Measurements from ENCODE around the gene VEPH1. TPM values are rescaled to one million over a fixed set of nuclear protein-coding genes. Genes with fewer than 3 reads are reported as not detected.

Gene VEPH1
- total and polyA plus RNA-seq, 12 donors, result 0.07 to 0.85 (median 0.56) TPM; not detected in 5

- H3K27ac ChIP-seq, result no peak overlapping the region
- no peak for DNase-seq
- TF ChIP-seq, protein P1, sequence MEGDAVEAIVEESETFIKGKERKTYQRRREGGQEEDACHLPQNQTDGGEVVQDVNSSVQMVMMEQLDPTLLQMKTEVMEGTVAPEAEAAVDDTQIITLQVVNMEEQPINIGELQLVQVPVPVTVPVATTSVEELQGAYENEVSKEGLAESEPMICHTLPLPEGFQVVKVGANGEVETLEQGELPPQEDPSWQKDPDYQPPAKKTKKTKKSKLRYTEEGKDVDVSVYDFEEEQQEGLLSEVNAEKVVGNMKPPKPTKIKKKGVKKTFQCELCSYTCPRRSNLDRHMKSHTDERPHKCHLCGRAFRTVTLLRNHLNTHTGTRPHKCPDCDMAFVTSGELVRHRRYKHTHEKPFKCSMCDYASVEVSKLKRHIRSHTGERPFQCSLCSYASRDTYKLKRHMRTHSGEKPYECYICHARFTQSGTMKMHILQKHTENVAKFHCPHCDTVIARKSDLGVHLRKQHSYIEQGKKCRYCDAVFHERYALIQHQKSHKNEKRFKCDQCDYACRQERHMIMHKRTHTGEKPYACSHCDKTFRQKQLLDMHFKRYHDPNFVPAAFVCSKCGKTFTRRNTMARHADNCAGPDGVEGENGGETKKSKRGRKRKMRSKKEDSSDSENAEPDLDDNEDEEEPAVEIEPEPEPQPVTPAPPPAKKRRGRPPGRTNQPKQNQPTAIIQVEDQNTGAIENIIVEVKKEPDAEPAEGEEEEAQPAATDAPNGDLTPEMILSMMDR (IDR thresholded peaks at IDR 0.05), result no peak
- no peaks in the 10 kb centered on the region for H3K36me3 ChIP-seq
- intact Hi-C loops (cut with DNase I), result no loop called here
- H3K4me3 ChIP-seq, result no peak overlapping the region
- H3K9me3 ChIP-seq, result peaks cover 0 to 14% (median 0%) of the 10 kb centered on the region in 11 donors
- no peaks in the 10 kb centered on the region for H3K27me3 ChIP-seq
- no peak for ATAC-seq
- H3K4me1 ChIP-seq, result no peaks in the 10 kb centered on the region
These were observed 13.7 kb upstream of the VEPH1 start for GRCh38 chr3:157516928-157517327.

- no peaks in the 10 kb centered on the region for H3K27me3 ChIP-seq
- no peak for DNase-seq
- H3K36me3 ChIP-seq, result no peaks in the 10 kb centered on the region
- peaks cover 0 to 14% (median 0%) of the 10 kb centered on the region in 11 donors for H3K9me3 ChIP-seq
- intact Hi-C loops (cut with DNase I), result no loop called here
- H3K4me1 ChIP-seq, result no peaks in the 10 kb centered on the region
- TF ChIP-seq, protein P1 (IDR thresholded peaks at IDR 0.05), result no peak
- H3K4me3 ChIP-seq, result no peak overlapping the region
- no peak overlapping the region for H3K27ac ChIP-seq
- ATAC-seq, result no peak
- WGBS, 2 donors, result 74 to 79% methylated on average over 5 of the region's 5 CpGs
These were observed 12.2 kb upstream of the VEPH1 start for GRCh38 chr3:157515398-157515797.

- H3K9me3 ChIP-seq, result peaks cover 0 to 14% (median 0%) of the 10 kb centered on the region in 11 donors
- ATAC-seq (no peak), DNase-seq (no peak)
- no peaks in the 10 kb centered on the region for H3K36me3 ChIP-seq
- TF ChIP-seq, protein P1 (IDR thresholded peaks at IDR 0.05), result no peak
- intact Hi-C loops (cut with DNase I), result no loop called here
- WGBS, 2 donors, result 72 to 75% methylated on average over 4 of the region's 4 CpGs
- no peaks in the 10 kb centered on the region for H3K4me1 ChIP-seq
- no peak overlapping the region for H3K4me3 ChIP-seq
- no peak overlapping the region for H3K27ac ChIP-seq
- H3K27me3 ChIP-seq, result no peaks in the 10 kb centered on the region
These were observed 11.2 kb upstream of the VEPH1 start for GRCh38 chr3:157514371-157514895.

DNA sequence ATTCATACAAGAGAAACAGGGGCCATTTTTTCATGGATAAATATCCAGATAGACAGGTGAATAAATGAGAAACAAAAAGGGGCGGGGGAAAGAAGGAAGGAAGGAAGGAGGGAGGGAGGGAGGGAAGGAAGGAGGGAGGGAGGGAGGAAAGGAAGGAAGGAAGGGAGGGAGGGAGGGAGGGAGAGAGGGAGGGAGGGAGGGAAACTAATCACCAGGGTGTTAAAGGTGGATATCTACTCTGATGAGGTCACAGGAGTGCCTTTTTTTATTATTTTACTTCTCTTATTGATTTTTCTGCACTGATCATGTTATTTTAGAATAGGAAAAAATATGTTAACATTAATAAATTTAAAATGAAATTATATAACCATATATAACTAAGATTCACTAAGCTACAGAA is 10.4 kb upstream of the VEPH1 start:
- ATAC-seq (no peak), DNase-seq (no peak)
- H3K4me3 ChIP-seq, result no peak overlapping the region
- 82 to 88% methylated on average over 1 of the region's 1 CpG for WGBS, 2 donors
- TF ChIP-seq, protein P1 (IDR thresholded peaks at IDR 0.05), result no peak
- no peaks in the 10 kb centered on the region for H3K4me1 ChIP-seq
- H3K9me3 ChIP-seq, result peaks cover 0 to 5% (median 0%) of the 10 kb centered on the region in 11 donors
- intact Hi-C loops (cut with DNase I), result no loop called here
- no peak overlapping the region for H3K27ac ChIP-seq
- no peaks in the 10 kb centered on the region for H3K36me3 ChIP-seq
- H3K27me3 ChIP-seq, result peaks cover 0 to 1% (median 0%) of the 10 kb centered on the region in 7 donors
